SU-DHL-6 (cell line): ENCODE results near the gene ZC3H12A.

ENCODE experiments used
- H2AFZ ChIP-seq: fragments of 200-600 bp; sonication (generic); 2 replicates; pipeline ENCODE4 v1.6.1; 2014; ENCODE audit warnings: low read depth, mild to moderate bottlenecking, moderate library complexity, mixed read lengths, antibody characterized with exemption, low read length; ENCODE audit not compliant: severe bottlenecking
- H3F3A ChIP-seq: fragments of 200-600 bp; shearing (Covaris generic); 2 replicates; pipeline ENCODE4 v1.6.0; 2016; ENCODE audit warnings: antibody characterized with exemption, mild to moderate bottlenecking; ENCODE audit not compliant: insufficient read depth
- H3K27ac ChIP-seq: fragments of 200-600 bp; sonication (generic); 2 replicates; pipeline ENCODE4 v1.5.1; 2016; ENCODE audit warnings: low read depth, mild to moderate bottlenecking, low read length, moderate library complexity, mixed read lengths
- H3K27me3 ChIP-seq: fragments of 200-600 bp; sonication (generic), shearing (Covaris generic); 2 replicates; pipeline ENCODE4 v1.6.0; 2014; ENCODE audit warnings: mild to moderate bottlenecking, low read length
- H3K36me3 ChIP-seq: fragments of 200-600 bp; sonication (generic); 2 replicates; pipeline ENCODE4 v1.6.1; 2014; ENCODE audit warnings: mild to moderate bottlenecking, low read length, mixed read lengths
- H3K4me2 ChIP-seq: fragments of 300-600, 200-600 bp; shearing (Covaris generic), sonication (generic); 2 replicates; pipeline ENCODE4 v1.6.0; 2014; ENCODE audit warnings: low read length, low read depth, mild to moderate bottlenecking; ENCODE audit not compliant: poor library complexity, severe bottlenecking
- H3K4me3 ChIP-seq: fragments of 200-600 bp; sonication (generic); 2 replicates; pipeline ENCODE4 v1.5.1; 2014; ENCODE audit warnings: antibody characterized with exemption, low read length, mild to moderate bottlenecking, mixed read lengths; ENCODE audit not compliant: insufficient read depth, poor library complexity, severe bottlenecking
- H3K79me2 ChIP-seq: fragments of 200-600 bp; sonication (generic); 2 replicates; pipeline ENCODE4 v1.6.1; 2014; ENCODE audit warnings: mild to moderate bottlenecking, low read length, moderate library complexity; ENCODE audit not compliant: insufficient read depth
- H3K9ac ChIP-seq: fragments of 200-600 bp; sonication (generic); 2 replicates; pipeline ENCODE4 v1.7.0; 2014; ENCODE audit warnings: mild to moderate bottlenecking, low read length
- H3K9me2 ChIP-seq: fragments of 200-600 bp; sonication (generic); replicated peaks from 2 replicates; pipeline ENCODE4 v1.6.1; 2014; ENCODE audit warnings: low read length; ENCODE audit not compliant: insufficient read depth
- H3K9me3 ChIP-seq: fragments of 200-600 bp; sonication (generic); 2 replicates; pipeline ENCODE4 v1.6.1; 2014; ENCODE audit warnings: low read length, mixed read lengths; ENCODE audit not compliant: insufficient read depth
- H4K20me1 ChIP-seq: fragments of 200-600 bp; sonication (generic); 2 replicates; pipeline ENCODE4 v1.6.1; 2014; ENCODE audit warnings: low read depth, mild to moderate bottlenecking, antibody characterized with exemption, low read length, moderate library complexity, mixed read lengths
- EZH2phosphoT487 ChIP-seq: fragments of 200-600 bp; sonication (generic), shearing (Covaris generic); conservative IDR thresholded peaks from 2 replicates; pipeline ENCODE4 v1.6.1; 2018; ENCODE audit warnings: mild to moderate bottlenecking, antibody characterized with exemption, low read length, moderate library complexity, mixed read lengths
- TF ChIP-seq, protein P1 (sequence below): fragments of 200-600 bp; sonication (generic); IDR thresholded peaks from one replicate; pipeline ENCODE4 v1.5.1; 2017; ENCODE audit warnings: antibody characterized with exemption, mild to moderate bottlenecking, low read length, moderate library complexity; ENCODE audit not compliant: insufficient read depth, poor library complexity, severe bottlenecking

Gene ZC3H12A

GRCh38 chr1:37475380-37476086 lies 1.2 kb downstream of the ZC3H12A start:
- Histone ChIP-seq H3K27me3 (no peaks in the 10 kb centered on the region), H3F3A (peaks cover 23% of the 10 kb centered on the region), H3K79me2 (peaks cover 45% of the 10 kb centered on the region), H4K20me1 (no peaks in the 10 kb centered on the region), H3K9me2 (no peaks in the 10 kb centered on the region), H3K27ac (peak overlapping the region; percentile 89), H3K36me3 (no peaks in the 10 kb centered on the region; the same call in 1 of the 2 replicates), H3K4me2 (peak overlapping the region; percentile 97), H2AFZ (no peak overlapping the region), H3K4me3 (peak overlapping the region; percentile 73), H3K9me3 (no peaks in the 10 kb centered on the region), H3K9ac (peak overlapping the region; percentile 80)
- TF ChIP-seq, protein P1, sequence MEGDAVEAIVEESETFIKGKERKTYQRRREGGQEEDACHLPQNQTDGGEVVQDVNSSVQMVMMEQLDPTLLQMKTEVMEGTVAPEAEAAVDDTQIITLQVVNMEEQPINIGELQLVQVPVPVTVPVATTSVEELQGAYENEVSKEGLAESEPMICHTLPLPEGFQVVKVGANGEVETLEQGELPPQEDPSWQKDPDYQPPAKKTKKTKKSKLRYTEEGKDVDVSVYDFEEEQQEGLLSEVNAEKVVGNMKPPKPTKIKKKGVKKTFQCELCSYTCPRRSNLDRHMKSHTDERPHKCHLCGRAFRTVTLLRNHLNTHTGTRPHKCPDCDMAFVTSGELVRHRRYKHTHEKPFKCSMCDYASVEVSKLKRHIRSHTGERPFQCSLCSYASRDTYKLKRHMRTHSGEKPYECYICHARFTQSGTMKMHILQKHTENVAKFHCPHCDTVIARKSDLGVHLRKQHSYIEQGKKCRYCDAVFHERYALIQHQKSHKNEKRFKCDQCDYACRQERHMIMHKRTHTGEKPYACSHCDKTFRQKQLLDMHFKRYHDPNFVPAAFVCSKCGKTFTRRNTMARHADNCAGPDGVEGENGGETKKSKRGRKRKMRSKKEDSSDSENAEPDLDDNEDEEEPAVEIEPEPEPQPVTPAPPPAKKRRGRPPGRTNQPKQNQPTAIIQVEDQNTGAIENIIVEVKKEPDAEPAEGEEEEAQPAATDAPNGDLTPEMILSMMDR: no peak
- no peak for TF ChIP-seq EZH2phosphoT487

GRCh38 chr1:37476087-37476452 lies 1.7 kb downstream of the ZC3H12A start:
- H3K27me3 ChIP-seq: no peaks in the 10 kb centered on the region
- H3K4me3 ChIP-seq: peak overlapping the region; percentile 73
- no peaks in the 10 kb centered on the region for H4K20me1 ChIP-seq
- H3K27ac ChIP-seq: peak overlapping the region; percentile 89
- peak overlapping the region; percentile 80 for H3K9ac ChIP-seq
- no peaks in the 10 kb centered on the region for H3K9me3 ChIP-seq
- peaks cover 23% of the 10 kb centered on the region for H3F3A ChIP-seq
- TF ChIP-seq, protein P1: no peak
- no peak for TF ChIP-seq EZH2phosphoT487
- H3K9me2 ChIP-seq: no peaks in the 10 kb centered on the region
- H2AFZ ChIP-seq: no peak overlapping the region
- peak overlapping the region; percentile 97 for H3K4me2 ChIP-seq
- peaks cover 45% of the 10 kb centered on the region for H3K79me2 ChIP-seq
- H3K36me3 ChIP-seq: no peaks in the 10 kb centered on the region; the same call in 1 of the 2 replicates

DNA sequence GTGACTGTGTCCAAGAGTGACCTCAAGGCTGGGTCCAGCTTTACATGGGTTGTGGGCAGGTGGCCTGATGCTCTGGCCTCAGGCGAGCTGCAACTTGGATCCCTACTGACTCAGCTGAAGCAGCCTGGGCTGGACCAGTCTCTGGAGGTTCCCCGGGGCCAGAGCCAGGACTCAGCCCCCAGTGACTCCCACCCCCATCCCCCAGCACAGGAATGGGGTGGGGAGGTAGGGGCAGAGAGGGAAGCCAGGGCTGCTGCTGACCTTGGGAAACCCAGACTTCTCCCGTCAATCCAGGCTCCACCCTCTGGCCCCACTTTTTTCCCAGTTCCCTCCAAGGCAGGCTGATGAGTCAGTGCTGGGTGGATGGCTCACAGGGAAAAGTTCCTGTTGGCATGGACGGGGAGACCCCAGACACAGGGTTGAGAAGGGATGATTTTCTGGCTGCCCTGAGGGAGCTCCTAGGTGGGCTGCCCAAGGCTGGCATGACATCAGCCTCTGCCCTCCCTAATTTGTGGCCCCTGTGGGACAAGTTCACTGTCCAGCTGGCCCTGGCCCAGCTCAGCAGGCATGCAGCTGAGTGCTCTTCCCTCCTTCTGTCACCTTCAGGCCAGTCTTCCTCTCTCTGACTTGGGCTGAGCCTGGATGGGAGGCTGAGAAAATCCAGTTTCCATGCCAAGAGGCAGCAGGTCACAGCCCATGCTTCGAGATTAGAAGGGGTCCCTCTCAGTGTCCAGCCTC lies 2.2 kb downstream of the ZC3H12A start:
- H3K4me3 ChIP-seq: peak overlapping the region; percentile 73
- H3K9me2 ChIP-seq: no peaks in the 10 kb centered on the region
- no peaks in the 10 kb centered on the region for H3K27me3 ChIP-seq
- peaks cover 45% of the 10 kb centered on the region for H3K79me2 ChIP-seq
- no peak for TF ChIP-seq EZH2phosphoT487
- TF ChIP-seq, protein P1: no peak
- no peaks in the 10 kb centered on the region for H4K20me1 ChIP-seq
- H3K36me3 ChIP-seq: no peaks in the 10 kb centered on the region; the same call in 1 of the 2 replicates
- no peak overlapping the region for H2AFZ ChIP-seq
- no peaks in the 10 kb centered on the region for H3K9me3 ChIP-seq
- peak overlapping the region; percentile 97 for H3K4me2 ChIP-seq
- H3K27ac ChIP-seq: peak overlapping the region; percentile 89
- peak overlapping the region; percentile 80 for H3K9ac ChIP-seq
- peaks cover 23% of the 10 kb centered on the region for H3F3A ChIP-seq
